ENCODE data around the gene RGS10.

RGS10 gene

DNA sequence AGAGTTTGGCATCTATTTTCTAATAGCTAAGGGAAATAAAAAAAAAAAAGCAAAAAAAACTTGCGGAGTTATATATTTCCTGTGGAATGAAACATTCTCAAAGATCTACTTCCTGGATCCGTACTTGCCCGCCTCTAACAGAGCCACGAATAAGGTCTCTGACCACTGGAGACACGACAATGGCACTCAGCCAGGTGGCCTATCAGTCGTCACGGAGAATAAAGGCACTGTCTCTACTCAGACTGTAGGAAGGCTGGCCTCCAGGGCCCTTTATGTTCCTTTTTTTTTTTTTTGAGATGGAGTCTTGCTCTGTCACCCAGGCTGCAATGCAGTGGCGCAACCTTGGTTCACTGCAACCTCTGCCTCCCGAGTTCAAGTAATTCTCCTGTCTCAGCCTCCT is 58.7 kb downstream of the RGS10 start:
- H3K18ac ChIP-seq (ENCODE audit: low read length): no peak overlapping the region
- no peak overlapping the region for H2BK120ac ChIP-seq (ENCODE audit: low read depth, low read length)
- H3K14ac ChIP-seq (ENCODE audit: low read length): no peak overlapping the region
- no CpG with 5 or more reads among the region's 9 CpGs for WGBS, 2 donors (ENCODE audit: extremely low coverage in 2 of 2, insufficient read length in 2 of 2, insufficient replicate concordance in 1 of 2)
- no peak overlapping the region for H2BK15ac ChIP-seq (ENCODE audit: low read length)
- H3K4ac ChIP-seq (ENCODE audit: low read length): no peak overlapping the region
- no peak overlapping the region for H2AFZ ChIP-seq (ENCODE audit: low read length)
- H3K4me2 ChIP-seq (ENCODE audit: insufficient read depth, low read length, poor library complexity, severe bottlenecking): no peak overlapping the region
- H3K9ac ChIP-seq (ENCODE audit: low read depth, low read length, poor library complexity): no peak overlapping the region
- no peak overlapping the region for H2BK5ac ChIP-seq (ENCODE audit: low read length)
- no peak overlapping the region for H2BK12ac ChIP-seq (ENCODE audit: low read length)
- H4K91ac ChIP-seq (ENCODE audit: low read depth, low read length, poor library complexity): no peak overlapping the region
- H3K4me3 ChIP-seq (ENCODE audit: low read length in 2 of 2): no peak overlapping the region
- no peaks in the 10 kb centered on the region for H3K79me1 ChIP-seq (ENCODE audit: low read depth, low read length)
- no peak overlapping the region for H2AK5ac ChIP-seq (ENCODE audit: low read depth, low read length)
- no peaks in the 10 kb centered on the region for H3K9me3 ChIP-seq (replicated peaks in 1 of 2; ENCODE audit: control insufficient read depth in 2 of 2, insufficient read depth in 1 of 2, low read depth in 1 of 2, low read length in 2 of 2)
- H3K4me1 ChIP-seq (ENCODE audit: control insufficient read depth in 2 of 2, insufficient read depth in 1 of 2, low read depth in 1 of 2, low read length in 2 of 2): peaks cover 3 to 10% of the 10 kb centered on the region in 2 donors
- H4K8ac ChIP-seq (ENCODE audit: low read depth, low read length): no peak overlapping the region
- H3K23ac ChIP-seq (ENCODE audit: low read depth, low read length, poor library complexity): no peak overlapping the region
- no peaks in the 10 kb centered on the region for H3K36me3 ChIP-seq (replicated peaks in 1 of 2; ENCODE audit: control insufficient read depth in 2 of 2, insufficient read depth in 2 of 2, low read length in 2 of 2)
- no peak overlapping the region for H3K27ac ChIP-seq (replicated peaks; ENCODE audit: low read length)
- peaks cover 0 to 20% (median 0%) of the 10 kb centered on the region in 3 experiments for H3K27me3 ChIP-seq (ENCODE audit: control insufficient read depth in 3 of 3, insufficient read depth in 3 of 3, low read depth in 1 of 3, low read length in 3 of 3)
- no peak for DNase-seq (ENCODE audit: low spot score)

DNA sequence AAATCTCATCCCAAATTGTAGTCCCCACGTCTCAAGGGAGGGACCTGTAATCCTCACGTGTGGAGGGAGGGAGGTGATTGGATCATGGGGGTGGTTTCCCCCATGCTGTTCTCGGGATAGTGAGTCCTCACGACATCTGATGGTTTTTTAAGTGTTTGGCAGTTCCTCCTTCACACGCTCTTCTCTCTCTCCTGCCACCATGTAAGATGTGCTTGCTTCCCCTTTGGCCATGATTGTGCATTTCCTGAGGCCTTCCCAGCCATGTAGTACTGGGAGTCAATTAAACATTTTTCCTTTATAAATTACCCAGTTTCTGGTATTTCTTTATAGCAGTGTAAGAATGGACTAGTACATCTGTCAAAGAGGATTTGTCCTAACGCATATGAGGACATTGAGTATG is 59.5 kb downstream of the RGS10 start:
- Histone ChIP-seq H2AK5ac (ENCODE audit: low read depth, low read length) (no peak overlapping the region), H3K4me1 (ENCODE audit: control insufficient read depth in 2 of 2, insufficient read depth in 1 of 2, low read depth in 1 of 2, low read length in 2 of 2) (peaks cover 5 to 12% of the 10 kb centered on the region in 2 donors), H4K8ac (ENCODE audit: low read depth, low read length) (no peak overlapping the region), H3K18ac (ENCODE audit: low read length) (no peak overlapping the region), H3K23ac (ENCODE audit: low read depth, low read length, poor library complexity) (no peak overlapping the region), H3K4me2 (ENCODE audit: insufficient read depth, low read length, poor library complexity, severe bottlenecking) (no peak overlapping the region), H3K9me3 (replicated peaks in 1 of 2; ENCODE audit: control insufficient read depth in 2 of 2, insufficient read depth in 1 of 2, low read depth in 1 of 2, low read length in 2 of 2) (no peaks in the 10 kb centered on the region), H3K27me3 (ENCODE audit: control insufficient read depth in 3 of 3, insufficient read depth in 3 of 3, low read depth in 1 of 3, low read length in 3 of 3) (peaks cover 0 to 29% (median 0%) of the 10 kb centered on the region in 3 experiments), H3K4me3 (ENCODE audit: low read length in 2 of 2) (no peak overlapping the region), H3K4ac (ENCODE audit: low read length) (no peak overlapping the region), H2BK12ac (ENCODE audit: low read length) (no peak overlapping the region), H2BK15ac (ENCODE audit: low read length) (no peak overlapping the region), H3K9ac (ENCODE audit: low read depth, low read length, poor library complexity) (no peak overlapping the region), H3K36me3 (replicated peaks in 1 of 2; ENCODE audit: control insufficient read depth in 2 of 2, insufficient read depth in 2 of 2, low read length in 2 of 2) (no peaks in the 10 kb centered on the region), H2BK120ac (ENCODE audit: low read depth, low read length) (no peak overlapping the region), H2BK5ac (ENCODE audit: low read length) (no peak overlapping the region), H4K91ac (ENCODE audit: low read depth, low read length, poor library complexity) (no peak overlapping the region), H3K14ac (ENCODE audit: low read length) (no peak overlapping the region), H3K27ac (replicated peaks; ENCODE audit: low read length) (no peak overlapping the region), H3K79me1 (ENCODE audit: low read depth, low read length) (no peaks in the 10 kb centered on the region), H2AFZ (ENCODE audit: low read length) (no peak overlapping the region)
- no CpG with 5 or more reads among the region's 6 CpGs for WGBS, 2 donors (ENCODE audit: extremely low coverage in 2 of 2, insufficient read length in 2 of 2, insufficient replicate concordance in 1 of 2)
- no peak for DNase-seq (ENCODE audit: low spot score)

DNA sequence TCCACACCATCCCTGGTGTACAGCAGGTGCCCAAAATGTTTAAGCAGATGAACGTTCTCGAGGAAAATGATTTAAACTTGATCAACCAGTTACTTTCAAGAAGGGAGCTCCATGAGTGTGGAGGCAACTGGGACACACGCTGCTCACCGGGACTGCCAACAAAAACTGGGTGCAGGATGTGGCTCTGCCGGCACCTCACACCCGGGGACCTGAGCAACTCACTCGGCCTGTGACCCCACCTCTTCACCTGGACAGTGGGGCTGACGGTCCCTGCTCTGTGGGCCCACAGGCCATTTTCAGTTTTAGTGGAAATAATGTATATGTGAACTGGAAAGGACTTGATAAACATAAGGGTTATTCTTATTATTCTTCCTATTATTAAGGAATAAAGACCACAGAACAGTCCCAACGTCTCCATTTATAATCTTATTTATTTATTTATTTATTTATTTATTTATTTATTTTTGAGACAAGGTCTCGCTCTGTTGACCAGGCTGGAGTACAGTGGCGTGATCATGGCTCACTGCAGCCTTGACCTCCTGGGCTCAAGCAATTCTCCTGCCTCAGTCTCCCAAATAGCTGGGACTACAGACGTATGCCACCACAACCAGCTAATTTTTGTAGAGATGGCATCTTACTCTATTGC is 60.6 kb downstream of the RGS10 start:
- H2BK12ac ChIP-seq (ENCODE audit: low read length): no peak overlapping the region
- no peak overlapping the region for H3K4me3 ChIP-seq (ENCODE audit: low read length in 2 of 2)
- no peaks in the 10 kb centered on the region for H3K9me3 ChIP-seq (replicated peaks in 1 of 2; ENCODE audit: control insufficient read depth in 2 of 2, insufficient read depth in 1 of 2, low read depth in 1 of 2, low read length in 2 of 2)
- H3K36me3 ChIP-seq (replicated peaks in 1 of 2; ENCODE audit: control insufficient read depth in 2 of 2, insufficient read depth in 2 of 2, low read length in 2 of 2): no peaks in the 10 kb centered on the region
- no peak for DNase-seq (ENCODE audit: low spot score)
- H3K9ac ChIP-seq (ENCODE audit: low read depth, low read length, poor library complexity): no peak overlapping the region
- no peak overlapping the region for H4K8ac ChIP-seq (ENCODE audit: low read depth, low read length)
- peaks cover 0 to 31% (median 0%) of the 10 kb centered on the region in 3 experiments for H3K27me3 ChIP-seq (ENCODE audit: control insufficient read depth in 3 of 3, insufficient read depth in 3 of 3, low read depth in 1 of 3, low read length in 3 of 3)
- no peak overlapping the region for H2AFZ ChIP-seq (ENCODE audit: low read length)
- H2BK15ac ChIP-seq (ENCODE audit: low read length): no peak overlapping the region
- H3K27ac ChIP-seq (replicated peaks; ENCODE audit: low read length): no peak overlapping the region
- no peak overlapping the region for H2AK5ac ChIP-seq (ENCODE audit: low read depth, low read length)
- H2BK120ac ChIP-seq (ENCODE audit: low read depth, low read length): no peak overlapping the region
- H3K4me2 ChIP-seq (ENCODE audit: insufficient read depth, low read length, poor library complexity, severe bottlenecking): no peak overlapping the region
- no peak overlapping the region for H3K23ac ChIP-seq (ENCODE audit: low read depth, low read length, poor library complexity)
- no peak overlapping the region for H2BK5ac ChIP-seq (ENCODE audit: low read length)
- no peak overlapping the region for H3K4ac ChIP-seq (ENCODE audit: low read length)
- no CpG with 5 or more reads among the region's 12 CpGs for whole genome bisulfite sequencing, 2 donors (ENCODE audit: extremely low coverage in 2 of 2, insufficient read length in 2 of 2, insufficient replicate concordance in 1 of 2)
- H3K79me1 ChIP-seq (ENCODE audit: low read depth, low read length): no peaks in the 10 kb centered on the region
- H3K18ac ChIP-seq (ENCODE audit: low read length): no peak overlapping the region
- H3K4me1 ChIP-seq (ENCODE audit: control insufficient read depth in 2 of 2, insufficient read depth in 1 of 2, low read depth in 1 of 2, low read length in 2 of 2): peaks cover 7 to 15% of the 10 kb centered on the region in 2 donors
- no peak overlapping the region for H3K14ac ChIP-seq (ENCODE audit: low read length)
- no peak overlapping the region for H4K91ac ChIP-seq (ENCODE audit: low read depth, low read length, poor library complexity)

DNA sequence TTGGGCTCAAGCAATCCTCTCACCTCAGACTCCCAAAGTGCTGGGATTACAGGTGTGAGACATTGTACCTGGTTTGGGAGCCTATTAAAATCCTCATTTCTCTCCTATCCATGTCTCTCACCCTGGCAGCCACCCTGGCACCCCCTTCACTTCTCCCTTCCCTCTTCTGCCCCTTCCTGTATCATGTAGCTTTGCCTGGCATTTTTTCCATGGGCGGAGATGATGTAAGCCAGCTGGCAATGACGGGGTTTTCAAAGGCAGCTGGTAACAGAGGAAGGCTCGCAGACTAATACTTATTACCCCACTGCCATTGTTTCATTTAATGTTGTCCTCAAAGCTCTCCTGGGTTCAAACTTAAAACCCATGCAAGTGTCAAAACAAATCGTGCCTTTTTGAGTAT is 61.9 kb downstream of the RGS10 start:
- H3K14ac ChIP-seq (ENCODE audit: low read length): no peak overlapping the region
- peaks cover 7 to 18% of the 10 kb centered on the region in 2 donors for H3K4me1 ChIP-seq (ENCODE audit: control insufficient read depth in 2 of 2, insufficient read depth in 1 of 2, low read depth in 1 of 2, low read length in 2 of 2)
- H2BK5ac ChIP-seq (ENCODE audit: low read length): no peak overlapping the region
- no peak overlapping the region for H2AK5ac ChIP-seq (ENCODE audit: low read depth, low read length)
- no peak for DNase-seq (ENCODE audit: low spot score)
- H3K23ac ChIP-seq (ENCODE audit: low read depth, low read length, poor library complexity): no peak overlapping the region
- no peak overlapping the region for H3K4me2 ChIP-seq (ENCODE audit: insufficient read depth, low read length, poor library complexity, severe bottlenecking)
- H3K18ac ChIP-seq (ENCODE audit: low read length): no peak overlapping the region
- H2AFZ ChIP-seq (ENCODE audit: low read length): no peak overlapping the region
- no peak overlapping the region for H3K4me3 ChIP-seq (ENCODE audit: low read length in 2 of 2)
- WGBS, 2 donors (ENCODE audit: extremely low coverage in 2 of 2, insufficient read length in 2 of 2, insufficient replicate concordance in 1 of 2): no CpG with 5 or more reads among the region's 4 CpGs
- H3K27ac ChIP-seq (replicated peaks; ENCODE audit: low read length): no peak overlapping the region
- peaks cover 0 to 38% (median 0%) of the 10 kb centered on the region in 3 experiments for H3K27me3 ChIP-seq (ENCODE audit: control insufficient read depth in 3 of 3, insufficient read depth in 3 of 3, low read depth in 1 of 3, low read length in 3 of 3)
- no peak overlapping the region for H4K8ac ChIP-seq (ENCODE audit: low read depth, low read length)
- no peak overlapping the region for H2BK15ac ChIP-seq (ENCODE audit: low read length)
- H3K9me3 ChIP-seq (replicated peaks in 1 of 2; ENCODE audit: control insufficient read depth in 2 of 2, insufficient read depth in 1 of 2, low read depth in 1 of 2, low read length in 2 of 2): no peaks in the 10 kb centered on the region
- no peak overlapping the region for H3K4ac ChIP-seq (ENCODE audit: low read length)
- no peak overlapping the region for H2BK120ac ChIP-seq (ENCODE audit: low read depth, low read length)
- H4K91ac ChIP-seq (ENCODE audit: low read depth, low read length, poor library complexity): no peak overlapping the region
- no peaks in the 10 kb centered on the region for H3K36me3 ChIP-seq (replicated peaks in 1 of 2; ENCODE audit: control insufficient read depth in 2 of 2, insufficient read depth in 2 of 2, low read length in 2 of 2)
- no peak overlapping the region for H2BK12ac ChIP-seq (ENCODE audit: low read length)
- H3K79me1 ChIP-seq (ENCODE audit: low read depth, low read length): no peaks in the 10 kb centered on the region
- H3K9ac ChIP-seq (ENCODE audit: low read depth, low read length, poor library complexity): no peak overlapping the region

All from neuronal stem cell (in vitro differentiated cells).